PC-9 (cell line): Measurements from ENCODE around the gene TNS4.

Source experiments
- EZH2 ChIP-seq: fragments of 200-600 bp; sonication (generic); IDR thresholded peaks from 2 replicates; pipeline ENCODE4 v1.8.0; 2017; ENCODE audit warnings: antibody characterized with exemption, low read depth
- TF ChIP-seq, protein P1 (sequence below): fragments of 200-600 bp; sonication (generic); conservative IDR thresholded peaks from 2 replicates; pipeline ENCODE4 v1.6.1; 2017; ENCODE audit warnings: mixed run types, antibody characterized with exemption, mild to moderate bottlenecking, moderate library complexity

DNA sequence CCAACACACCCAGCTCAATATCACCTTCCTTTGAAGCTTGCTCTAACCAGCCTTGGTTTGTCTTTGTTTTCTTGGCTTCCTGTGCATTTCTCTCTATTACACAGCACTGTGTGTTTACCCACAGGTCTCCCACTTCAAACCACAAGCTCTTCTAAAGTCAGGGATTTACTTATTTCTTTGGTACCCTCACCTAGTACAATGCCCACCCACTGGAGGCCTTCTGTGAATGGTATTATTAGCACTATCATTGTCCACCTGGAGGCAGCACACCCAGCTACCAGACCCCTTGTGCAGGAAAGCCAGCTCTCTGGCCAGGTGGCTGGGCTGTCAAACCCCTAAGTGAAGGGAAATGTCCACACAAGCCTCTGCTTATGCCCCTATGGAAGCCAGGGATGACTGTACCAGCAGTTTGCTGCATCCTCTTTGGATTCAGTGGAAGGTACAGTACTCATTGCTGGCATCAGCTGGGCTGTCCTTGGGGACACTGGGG is 74.4 kb downstream of the TNS4 start:
- TF ChIP-seq, protein P1, sequence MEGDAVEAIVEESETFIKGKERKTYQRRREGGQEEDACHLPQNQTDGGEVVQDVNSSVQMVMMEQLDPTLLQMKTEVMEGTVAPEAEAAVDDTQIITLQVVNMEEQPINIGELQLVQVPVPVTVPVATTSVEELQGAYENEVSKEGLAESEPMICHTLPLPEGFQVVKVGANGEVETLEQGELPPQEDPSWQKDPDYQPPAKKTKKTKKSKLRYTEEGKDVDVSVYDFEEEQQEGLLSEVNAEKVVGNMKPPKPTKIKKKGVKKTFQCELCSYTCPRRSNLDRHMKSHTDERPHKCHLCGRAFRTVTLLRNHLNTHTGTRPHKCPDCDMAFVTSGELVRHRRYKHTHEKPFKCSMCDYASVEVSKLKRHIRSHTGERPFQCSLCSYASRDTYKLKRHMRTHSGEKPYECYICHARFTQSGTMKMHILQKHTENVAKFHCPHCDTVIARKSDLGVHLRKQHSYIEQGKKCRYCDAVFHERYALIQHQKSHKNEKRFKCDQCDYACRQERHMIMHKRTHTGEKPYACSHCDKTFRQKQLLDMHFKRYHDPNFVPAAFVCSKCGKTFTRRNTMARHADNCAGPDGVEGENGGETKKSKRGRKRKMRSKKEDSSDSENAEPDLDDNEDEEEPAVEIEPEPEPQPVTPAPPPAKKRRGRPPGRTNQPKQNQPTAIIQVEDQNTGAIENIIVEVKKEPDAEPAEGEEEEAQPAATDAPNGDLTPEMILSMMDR, result no peak
- TF ChIP-seq EZH2, result no peak
